Measurements from ENCODE around the gene NABP1.

- TF ChIP-seq CREB5 (CRISPR knock-in tag; IDR thresholded peaks at IDR 0.05; ENCODE audit: low read depth) (no peak), TCF4 (CRISPR knock-in tag; IDR thresholded peaks at IDR 0.05; ENCODE audit: borderline replicate concordance) (no peak)
- TF ChIP-seq, protein P1, sequence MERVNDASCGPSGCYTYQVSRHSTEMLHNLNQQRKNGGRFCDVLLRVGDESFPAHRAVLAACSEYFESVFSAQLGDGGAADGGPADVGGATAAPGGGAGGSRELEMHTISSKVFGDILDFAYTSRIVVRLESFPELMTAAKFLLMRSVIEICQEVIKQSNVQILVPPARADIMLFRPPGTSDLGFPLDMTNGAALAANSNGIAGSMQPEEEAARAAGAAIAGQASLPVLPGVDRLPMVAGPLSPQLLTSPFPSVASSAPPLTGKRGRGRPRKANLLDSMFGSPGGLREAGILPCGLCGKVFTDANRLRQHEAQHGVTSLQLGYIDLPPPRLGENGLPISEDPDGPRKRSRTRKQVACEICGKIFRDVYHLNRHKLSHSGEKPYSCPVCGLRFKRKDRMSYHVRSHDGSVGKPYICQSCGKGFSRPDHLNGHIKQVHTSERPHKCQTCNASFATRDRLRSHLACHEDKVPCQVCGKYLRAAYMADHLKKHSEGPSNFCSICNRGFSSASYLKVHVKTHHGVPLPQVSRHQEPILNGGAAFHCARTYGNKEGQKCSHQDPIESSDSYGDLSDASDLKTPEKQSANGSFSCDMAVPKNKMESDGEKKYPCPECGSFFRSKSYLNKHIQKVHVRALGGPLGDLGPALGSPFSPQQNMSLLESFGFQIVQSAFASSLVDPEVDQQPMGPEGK (CRISPR knock-in tag; IDR thresholded peaks at IDR 0.05; ENCODE audit: borderline replicate concordance), result no peak
Measured at GRCh38 chr2:191645434-191646162, 32.3 kb upstream of the NABP1 start.

All from SK-N-SH treated with all-trans-retinoic acid at 6 μM for 48 hours (cell line).